ENCODE results near the gene PABPC1L.

PABPC1L gene

GRCh38 chr20:44970243-44970757 lies 60.4 kb downstream of the PABPC1L start:
- DNase-seq = no peak

DNA sequence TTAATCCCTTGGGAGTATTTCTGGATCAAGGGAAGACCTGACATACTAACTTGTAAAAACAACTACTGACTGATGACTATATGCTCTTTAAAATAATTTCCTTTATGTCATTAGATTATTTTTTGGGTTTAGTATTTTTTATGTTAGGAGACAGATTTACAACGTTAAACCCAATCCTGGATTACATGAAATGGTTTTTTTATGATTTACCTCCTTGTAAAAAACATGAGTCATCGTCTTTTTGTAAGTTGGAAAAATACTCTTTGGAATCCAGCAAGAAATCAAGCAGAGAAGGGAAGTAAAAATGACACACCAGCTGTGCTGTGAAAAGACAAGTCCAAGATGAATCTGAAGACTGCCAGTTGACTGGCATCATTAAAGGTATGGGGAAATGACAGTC lies 63.2 kb downstream of the PABPC1L start:
- no peak for DNase-seq

DNA sequence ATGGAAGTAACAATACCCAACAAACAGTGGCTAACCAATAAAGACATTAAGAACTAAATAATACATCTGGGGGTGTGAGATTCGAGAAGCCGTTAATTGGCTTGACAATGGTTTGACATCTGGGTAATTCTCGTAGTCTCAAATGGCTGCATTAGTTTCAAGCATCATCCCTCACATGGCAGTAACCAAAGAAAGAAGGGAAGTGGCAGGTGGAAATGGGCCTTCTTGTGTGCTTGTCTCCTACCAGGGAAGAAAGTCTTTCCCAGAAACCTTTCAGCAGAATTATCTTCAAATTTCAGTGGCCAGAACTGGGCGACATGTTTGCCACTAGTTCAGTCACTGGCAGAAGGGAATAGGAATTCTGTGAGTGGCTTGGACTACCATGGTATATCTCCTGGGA lies 66.8 kb downstream of the PABPC1L start:
- DNase-seq = no peak

DNA sequence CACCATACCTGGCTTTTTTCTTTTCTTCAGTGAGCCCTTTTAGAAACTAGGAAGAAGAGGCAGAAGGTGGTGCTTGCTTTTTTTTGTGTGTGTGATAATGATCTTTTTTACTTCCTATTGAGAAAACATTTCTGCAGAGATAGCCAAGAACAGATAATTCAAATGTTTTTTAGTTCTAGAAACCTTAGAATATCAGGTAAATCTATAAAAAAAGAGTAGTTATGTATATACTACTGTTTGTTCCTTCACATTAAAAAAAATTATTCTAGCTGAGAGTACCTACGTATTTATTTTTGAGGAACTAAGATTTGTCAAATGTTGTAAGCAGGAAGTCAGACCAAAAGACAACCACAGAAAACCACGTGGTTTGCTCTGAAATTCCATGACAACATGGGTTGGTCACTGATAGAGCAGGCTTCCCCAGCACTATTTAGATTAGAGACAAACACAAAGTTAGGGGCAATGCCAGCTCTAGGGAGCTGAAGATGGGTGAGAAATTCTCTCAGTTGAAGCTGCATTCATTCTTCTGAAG lies 69.3 kb downstream of the PABPC1L start:
- DNase-seq = peak; percentile 80

DNA sequence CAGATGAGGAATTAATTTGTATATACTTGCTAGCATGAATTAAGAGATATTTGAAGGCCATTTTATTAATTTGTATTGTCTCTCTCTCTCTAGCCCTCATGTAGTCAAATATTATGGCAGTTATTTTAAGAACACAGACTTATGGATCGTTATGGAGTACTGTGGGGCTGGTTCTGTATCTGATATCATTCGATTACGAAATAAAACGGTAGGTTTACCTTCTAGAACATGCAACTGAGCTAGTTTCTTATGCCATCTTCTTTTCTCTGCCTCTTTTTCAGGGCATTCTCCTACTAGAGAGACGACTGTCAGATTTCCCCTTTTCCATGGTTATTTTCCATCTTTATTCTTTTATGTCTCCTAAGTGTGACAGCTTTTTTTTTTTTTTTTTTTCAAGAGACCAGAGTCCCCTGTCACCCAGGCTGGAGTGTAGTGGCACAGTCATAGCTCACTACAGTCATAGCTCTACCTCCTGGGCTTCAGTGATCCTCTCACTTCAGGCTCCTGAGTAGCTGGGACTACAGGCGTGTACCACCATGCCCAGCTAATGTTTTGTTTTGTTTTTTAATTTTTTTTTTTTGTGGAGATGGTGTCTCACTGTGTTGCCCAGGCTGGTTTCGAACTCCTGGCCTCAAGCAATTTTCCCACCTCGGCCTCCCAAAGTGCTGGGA lies 72.0 kb downstream of the PABPC1L start:
- no peak for DNase-seq

DNA sequence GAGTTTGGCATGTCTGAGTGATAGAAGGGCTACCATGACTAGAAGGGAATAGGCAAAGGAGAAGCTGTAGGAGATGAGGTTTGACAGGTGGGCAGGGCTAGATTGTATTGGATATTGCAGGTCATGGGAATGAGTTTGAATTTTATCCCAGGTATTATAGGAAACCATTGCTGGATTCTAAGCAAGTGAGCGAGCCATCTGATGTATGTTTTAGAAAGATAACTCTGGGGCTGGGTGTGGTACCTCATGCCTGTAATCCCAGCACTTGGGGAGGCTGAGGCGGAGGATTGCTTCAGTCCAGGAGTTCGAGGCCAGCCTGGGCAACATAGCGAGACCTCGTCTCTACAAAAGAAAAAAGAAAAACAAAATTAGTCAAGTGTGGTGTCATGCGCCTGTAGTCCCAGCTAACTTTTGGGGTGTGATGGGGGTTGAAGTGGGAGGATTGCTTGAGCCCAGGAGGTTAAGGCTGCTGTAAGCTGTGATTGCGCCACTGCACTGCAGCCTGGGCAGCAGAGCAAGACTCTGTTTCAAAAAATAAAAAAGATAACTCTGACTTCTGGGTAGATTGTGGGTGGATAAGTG lies 73.3 kb downstream of the PABPC1L start:
- DNase-seq = no peak

GRCh38 chr20:44988631-44989171 lies 78.8 kb downstream of the PABPC1L start:
- DNase-seq = no peak
